Esophagus mucosa (tissue), 1 donor: ENCODE data around the gene MASP2. TPM values are rescaled to one million over a fixed set of nuclear protein-coding genes. Genes with fewer than 3 reads are reported as not detected.
"Not testable (repeated sequence)": the region's sequence is repeated elsewhere in the genome, so short reads cannot be mapped to it uniquely, and the experiment has no call there.

ENCODE experiments used
- ATAC-seq: fragments of 200-7000 bp; cut with Tn5 transposase; one replicate; pipeline ENCODE4 v1.9.1; 2020
- total RNA-seq: library from RNA; stranded (reverse); gene quantifications from one replicate; pipeline ENCODE4 v1.2.4, GENCODE V29; 2023
- donor health status: DM: yes; HTN: yes; CAD: no.

MASP2 gene
- total RNA-seq, 1 donor from 2014 or later: not detected

- no peak for ATAC-seq
Measured at GRCh38 chr1:11058026-11058425, 11.0 kb upstream of the MASP2 start.

- no peak for ATAC-seq
Measured at GRCh38 chr1:11057477-11057876, 10.4 kb upstream of the MASP2 start.

- no peak for ATAC-seq
Measured at GRCh38 chr1:11056504-11056903, 9.5 kb upstream of the MASP2 start.

- ATAC-seq: no peak
Measured at GRCh38 chr1:11055676-11056075, 8.6 kb upstream of the MASP2 start.

- no peak for ATAC-seq
Measured at GRCh38 chr1:11054666-11055065, 7.6 kb upstream of the MASP2 start.

- ATAC-seq: no peak
Measured at GRCh38 chr1:11054181-11054580, 7.1 kb upstream of the MASP2 start.

- peak; percentile 26 for ATAC-seq
Measured at GRCh38 chr1:11053758-11054137, 6.7 kb upstream of the MASP2 start.

GRCh38 chr1:11052839-11053757, 6.1 kb upstream of the MASP2 start:
- ATAC-seq: peak; percentile 25

GRCh38 chr1:11051781-11052511, 4.9 kb upstream of the MASP2 start:
- peak; percentile 19 for ATAC-seq

- not testable (repeated sequence) for ATAC-seq
Measured at GRCh38 chr1:11051121-11051520, 4.1 kb upstream of the MASP2 start.

GRCh38 chr1:11046270-11046566, 821 bp downstream of the MASP2 start:
- no peak for ATAC-seq

GRCh38 chr1:11045428-11046269, 1.4 kb downstream of the MASP2 start:
- ATAC-seq: no peak

GRCh38 chr1:11044849-11045427, 2.1 kb downstream of the MASP2 start:
- peak; percentile 7 for ATAC-seq

- ATAC-seq: no peak
Measured at GRCh38 chr1:11044086-11044848, 2.8 kb downstream of the MASP2 start.

- no peak for ATAC-seq
Measured at GRCh38 chr1:11042995-11043874, 3.8 kb downstream of the MASP2 start.

- ATAC-seq: no peak
Measured at GRCh38 chr1:11042065-11042464, 5.0 kb downstream of the MASP2 start.

GRCh38 chr1:11041048-11041447, 6.0 kb downstream of the MASP2 start:
- ATAC-seq: no peak

GRCh38 chr1:11040105-11040429, 7.0 kb downstream of the MASP2 start:
- ATAC-seq: not testable (repeated sequence)

- ATAC-seq: no peak
Measured at GRCh38 chr1:11039351-11040104, 7.5 kb downstream of the MASP2 start.

- ATAC-seq: peak; percentile 88
Measured at GRCh38 chr1:11037740-11038182, 9.3 kb downstream of the MASP2 start.
